Measurements from ENCODE around the gene OR52B4. TPM values are rescaled to one million over a fixed set of nuclear protein-coding genes. Genes with fewer than 3 reads are reported as not detected.
"Not testable (repeated sequence)": the region's sequence is repeated elsewhere in the genome, so short reads cannot be mapped to it uniquely, and the experiment has no call there.

OR52B4 gene
- total RNA-seq, 2 donors from 2014 or later, result not detected

- no peak overlapping the region for H3K27ac ChIP-seq (ENCODE audit: low read depth, low read length)
- Mint-ChIP-seq H3K36me3 (ENCODE audit: low read depth) (no peaks in the 10 kb centered on the region), H3K27me3 (ENCODE audit: insufficient read depth) (no peaks in the 10 kb centered on the region), H3K4me1 (no peaks in the 10 kb centered on the region), H3K9me3 (no peaks in the 10 kb centered on the region), H3K27ac (no peak overlapping the region), H3K4me3 (no peak overlapping the region)
- H3K27me3 ChIP-seq (ENCODE audit: control insufficient read depth, insufficient read depth, low read length, poor library complexity, severe bottlenecking), result no peaks in the 10 kb centered on the region
- H3K4me1 ChIP-seq (ENCODE audit: control insufficient read depth, insufficient read depth, low read length), result no peaks in the 10 kb centered on the region
- no peak overlapping the region for H3K4me3 ChIP-seq (ENCODE audit: low read length)
- no peaks in the 10 kb centered on the region for H3K36me3 ChIP-seq (ENCODE audit: control insufficient read depth, insufficient read depth, low read length)
- DNase-seq, result no peak
- no peaks in the 10 kb centered on the region for H3K9me3 ChIP-seq (ENCODE audit: control insufficient read depth, low read length)
- no peak for TF ChIP-seq CTCF (conservative IDR thresholded peaks at IDR 0.05)
- WGBS, 2 experiments (ENCODE audit: insufficient coverage in 1 of 2, insufficient read length in 1 of 2), result 79 to 100% methylated on average over 2 to 3 of the region's 3 CpGs
- no peak overlapping the region for H3K9ac ChIP-seq (ENCODE audit: extremely low read depth, low read length, poor library complexity, severe bottlenecking)
Measured at GRCh38 chr11:4370166-4370565, 2.0 kb upstream of the OR52B4 start.

DNA sequence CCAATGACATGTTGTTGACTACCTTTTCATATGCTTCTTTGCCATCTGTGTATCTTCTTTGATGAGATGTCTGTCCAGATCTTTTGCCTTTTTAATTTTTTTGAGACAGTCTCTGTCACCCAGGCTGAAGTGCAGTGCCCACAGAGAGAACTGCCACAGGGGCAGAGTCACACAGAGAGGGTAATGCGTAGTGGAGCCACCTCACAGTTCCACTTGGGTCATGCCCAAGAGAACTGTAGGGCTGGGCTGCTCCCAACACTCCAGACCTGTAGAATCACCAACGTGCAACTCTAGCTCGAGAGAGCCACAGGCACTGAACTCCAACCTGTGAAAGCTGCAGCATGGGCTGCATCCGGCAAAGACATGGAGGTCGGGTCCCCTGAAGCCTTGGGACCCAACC lies 20.0 kb downstream of the OR52B4 start:
- H3K4me3 ChIP-seq (ENCODE audit: low read length); H3K27me3 ChIP-seq (ENCODE audit: control insufficient read depth, insufficient read depth, low read length, poor library complexity, severe bottlenecking); H3K4me3 Mint-ChIP-seq; H3K9me3 Mint-ChIP-seq; H3K9ac ChIP-seq (ENCODE audit: extremely low read depth, low read length, poor library complexity, severe bottlenecking); H3K27ac ChIP-seq (ENCODE audit: low read depth, low read length); DNase-seq; H3K27ac Mint-ChIP-seq; H3K36me3 ChIP-seq (ENCODE audit: control insufficient read depth, insufficient read depth, low read length); H3K9me3 ChIP-seq (ENCODE audit: control insufficient read depth, low read length); H3K36me3 Mint-ChIP-seq (ENCODE audit: low read depth); H3K4me1 ChIP-seq (ENCODE audit: control insufficient read depth, insufficient read depth, low read length); H3K27me3 Mint-ChIP-seq (ENCODE audit: insufficient read depth); H3K4me1 Mint-ChIP-seq: not testable (repeated sequence)
- 92% methylated on average over 1 of the region's 5 CpGs; no CpG with 5 or more reads in 1 of the 2 experiments for WGBS, 2 experiments (ENCODE audit: insufficient coverage in 1 of 2, insufficient read length in 1 of 2)

GRCh38 chr11:4345366-4345765 lies 22.8 kb downstream of the OR52B4 start:
- not testable (repeated sequence) for H3K9ac ChIP-seq (ENCODE audit: extremely low read depth, low read length, poor library complexity, severe bottlenecking); H3K9me3 Mint-ChIP-seq; DNase-seq; H3K4me1 Mint-ChIP-seq; H3K27me3 Mint-ChIP-seq (ENCODE audit: insufficient read depth); H3K4me1 ChIP-seq (ENCODE audit: control insufficient read depth, insufficient read depth, low read length); H3K27ac ChIP-seq (ENCODE audit: low read depth, low read length); H3K27ac Mint-ChIP-seq; H3K36me3 Mint-ChIP-seq (ENCODE audit: low read depth); H3K9me3 ChIP-seq (ENCODE audit: control insufficient read depth, low read length); H3K4me3 ChIP-seq (ENCODE audit: low read length); H3K27me3 ChIP-seq (ENCODE audit: control insufficient read depth, insufficient read depth, low read length, poor library complexity, severe bottlenecking); H3K36me3 ChIP-seq (ENCODE audit: control insufficient read depth, insufficient read depth, low read length); H3K4me3 Mint-ChIP-seq
- WGBS, 2 experiments (ENCODE audit: insufficient coverage in 1 of 2, insufficient read length in 1 of 2), result 80 to 94% methylated on average over 1 of the region's 2 CpGs

GRCh38 chr11:4334356-4334755 lies 33.8 kb downstream of the OR52B4 start:
- not testable (repeated sequence) for H3K9me3 ChIP-seq (ENCODE audit: control insufficient read depth, low read length); H3K27ac ChIP-seq (ENCODE audit: low read depth, low read length); H3K27me3 Mint-ChIP-seq (ENCODE audit: insufficient read depth); H3K36me3 Mint-ChIP-seq (ENCODE audit: low read depth); H3K9ac ChIP-seq (ENCODE audit: extremely low read depth, low read length, poor library complexity, severe bottlenecking); DNase-seq; H3K27ac Mint-ChIP-seq; H3K4me1 Mint-ChIP-seq; H3K4me3 Mint-ChIP-seq; H3K36me3 ChIP-seq (ENCODE audit: control insufficient read depth, insufficient read depth, low read length); H3K4me1 ChIP-seq (ENCODE audit: control insufficient read depth, insufficient read depth, low read length); H3K27me3 ChIP-seq (ENCODE audit: control insufficient read depth, insufficient read depth, low read length, poor library complexity, severe bottlenecking); H3K4me3 ChIP-seq (ENCODE audit: low read length); H3K9me3 Mint-ChIP-seq
- 94% methylated on average over 8 of the region's 28 CpGs; no CpG with 5 or more reads in 1 of the 2 experiments for WGBS, 2 experiments (ENCODE audit: insufficient coverage in 1 of 2, insufficient read length in 1 of 2)

Other genes starting within 250 kb of the OR52B4 start
- 1 to 10 TPM; 9.8 to 10.0 TPM for gene TRIM21, start 25.3 kb upstream of the OR52B4 start, total RNA-seq
- gene OR52K2, start 80.9 kb upstream of the OR52B4 start, total RNA-seq, result not detected
- not detected for gene OR52K1, start 114.3 kb upstream of the OR52B4 start, total RNA-seq
- gene OR52M1, start 176.8 kb upstream of the OR52B4 start, total RNA-seq, result not detected
- gene OR52I2, start 213.4 kb upstream of the OR52B4 start, total RNA-seq, result not detected
- gene OR52I1, start 225.7 kb upstream of the OR52B4 start, total RNA-seq, result not detected
- 10 to 100 TPM; 11.3 to 13.8 TPM for gene TRIM68, start 239.8 kb upstream of the OR52B4 start, total RNA-seq

Measured in endodermal cell (in vitro differentiated cells).